K562 (cell line): Measurements from ENCODE around the gene SDS. TPM values are rescaled to one million over a fixed set of nuclear protein-coding genes. Genes with fewer than 3 reads are reported as not detected.

Experiments used
- ATAC-seq: fragments of 200-7000 bp; cut with Tn5 transposase; 3 replicates; pipeline ENCODE4 v1.9.1; 2020; ENCODE audit warnings: moderate library complexity
- BruUV-seq: library from RNA; stranded (reverse); fragments of 400-500 nt; replicated peaks from 2 replicates; lab custom pipeline; 2021; lab: Mats Ljungman, UMichigan
- CTCF ChIA-PET: fragments of 300-600 bp; formaldehyde crosslinking; extraction: SDS; loops from one replicate; lab custom pipeline; 2021; ENCODE audit warnings: low intra/inter-chr PET ratio; lab: Yijun Ruan, JAX
- POLR2A ChIA-PET: fragments of 300-600, 350-650 bp; sonication (Branson Sonifier 250); formaldehyde crosslinking; extraction: SDS; loops from one replicate; lab custom pipeline; 2021; ENCODE audit warnings: antibody characterized with exemption, inconsistent platforms; lab: Yijun Ruan, JAX
- DNase-seq, 4 experiments: peaks; one replicate each; pipeline versions ENCODE4 v3.0.0 to v3.0.0-alpha.2; 2011 to 2018; ENCODE audit warnings: low spot score in 3 of 4, mixed read lengths in 3 of 4; ENCODE audit errors: extremely low read depth in 1 of 4
- FAIRE-seq: peaks from 2 replicates; lab custom pipeline; 2011; peaks lifted over from hg19 to GRCh38; lab: Jason Lieb, UNC
- H2AFZ ChIP-seq: 2 replicates; pipeline ENCODE4 v1.6.0; 2011; ENCODE audit warnings: low read depth, low read length, control low read depth, inconsistent platforms
- H3K27ac ChIP-seq: fragments of 200-600 bp; 3 replicates; pipeline ENCODE4 v1.8.0; 2011; ENCODE audit warnings: low read depth, mild to moderate bottlenecking, control low read depth, inconsistent platforms, low read length, moderate library complexity, mixed read lengths; ENCODE audit errors: extremely low read depth
- H3K27me3 ChIP-seq, 2 experiments: fragments of 300-600 bp in 1 of 2; 2 replicates in 1 of 2; 3 replicates in 1 of 2; pipeline versions ENCODE4 v1.6.0 to v1.8.0; 2011; ENCODE audit warnings: inconsistent platforms in 2 of 2, low read length in 2 of 2, mild to moderate bottlenecking in 1 of 2, mixed read lengths in 1 of 2, moderate library complexity in 1 of 2; ENCODE audit not compliant: control insufficient read depth in 2 of 2, insufficient read depth in 2 of 2
- H3K36me3 ChIP-seq: fragments of 300-600 bp; 3 replicates; pipeline ENCODE4 v1.8.0; 2011; ENCODE audit warnings: mild to moderate bottlenecking, low read length, inconsistent platforms; ENCODE audit not compliant: control insufficient read depth, insufficient read depth
- H3K4me1 ChIP-seq, 2 experiments: fragments of 200-600 bp in 1 of 2; replicated peaks in 1 of 2; 2 replicates in 1 of 2; 3 replicates in 1 of 2; pipeline versions ENCODE4 v1.5.1 to v1.8.0; 2011; ENCODE audit warnings: inconsistent platforms in 2 of 2, low read length in 2 of 2, mild to moderate bottlenecking in 1 of 2, mixed read lengths in 1 of 2, moderate library complexity in 1 of 2; ENCODE audit not compliant: control insufficient read depth in 2 of 2, insufficient read depth in 2 of 2
- H3K4me2 ChIP-seq: 2 replicates; pipeline ENCODE4 v1.6.1; 2011; ENCODE audit warnings: low read length, control low read depth, inconsistent platforms, mixed read lengths; ENCODE audit not compliant: insufficient read depth
- H3K4me3 ChIP-seq: fragments of 200-600 bp; sonication (generic), shearing (Covaris generic); 2 replicates; pipeline ENCODE4 v1.5.1; 2016; ENCODE audit warnings: control low read depth, inconsistent platforms
- H3K79me2 ChIP-seq: fragments of 200-600 bp; 3 replicates; pipeline ENCODE4 v1.8.0; 2011; ENCODE audit warnings: low read length, inconsistent platforms; ENCODE audit not compliant: control insufficient read depth, insufficient read depth
- H3K9ac ChIP-seq, 2 experiments: 2 replicates each; pipeline versions ENCODE4 v1.6.0 to v1.6.1; 2011; ENCODE audit warnings: low read depth in 2 of 2, low read length in 2 of 2, control low read depth in 1 of 2, inconsistent platforms in 1 of 2, mild to moderate bottlenecking in 1 of 2, mixed read lengths in 1 of 2; ENCODE audit not compliant: insufficient read depth in 1 of 2
- H3K9me1 ChIP-seq: one replicate; pipeline ENCODE4 v1.6.0; 2011; ENCODE audit warnings: inconsistent platforms, mild to moderate bottlenecking, low read length, moderate library complexity; ENCODE audit not compliant: control insufficient read depth, insufficient read depth
- H3K9me3 ChIP-seq: replicated peaks from 2 replicates; pipeline ENCODE4 v1.5.1; 2011; ENCODE audit warnings: low read depth, low read length, inconsistent platforms; ENCODE audit not compliant: control insufficient read depth, insufficient read depth
- H4K20me1 ChIP-seq: replicated peaks from 2 replicates; pipeline ENCODE4 v1.6.1; 2011; ENCODE audit warnings: low read length, inconsistent platforms, mixed read lengths; ENCODE audit not compliant: control insufficient read depth, insufficient read depth
- HBP1 ChIP-seq: fragments of 450-650 bp; formaldehyde crosslinking; IDR thresholded peaks from 2 replicates; pipeline ENCODE4 v1.4.0; 2022; ENCODE audit warnings: missing genetic modification characterization
- MBD2 ChIP-seq: sonication (generic); IDR thresholded peaks from 2 replicates; pipeline ENCODE4 v1.6.1; 2016; ENCODE audit warnings: low read depth, borderline replicate concordance
- MITF ChIP-seq: IDR thresholded peaks from 2 replicates; pipeline ENCODE4 v1.6.1; 2014; ENCODE audit warnings: antibody characterized with exemption
- NELFE ChIP-seq: IDR thresholded peaks from 2 replicates; pipeline ENCODE4 v1.6.1; 2011; ENCODE audit warnings: mild to moderate bottlenecking; ENCODE audit not compliant: insufficient read depth, insufficient read length
- NR2C2 ChIP-seq, 2 experiments: fragments of 200-800 bp in 1 of 2; sonication (Bioruptor generic) in 1 of 2; sonication (generic) in 1 of 2; formaldehyde crosslinking in 1 of 2; IDR thresholded peaks; 2 replicates each; pipeline versions ENCODE4 v1.6.1 to v1.8.0; 2016 to 2022; ENCODE audit warnings: mild to moderate bottlenecking in 1 of 2, missing compliant biosample characterization in 1 of 2, missing genetic modification characterization in 1 of 2, missing genetic modification reagents in 1 of 2
- RCOR1 ChIP-seq, 2 experiments: IDR thresholded peaks; 2 replicates each; pipeline ENCODE4 v1.6.1; 2012; ENCODE audit warnings: low read depth in 2 of 2, low read length in 2 of 2, borderline replicate concordance in 1 of 2, improper control_type of control experiment in 1 of 2
- SRF ChIP-seq, 2 experiments: fragments of 250-450, 450-650 bp in 1 of 2; sonication (Bioruptor Pico) in 1 of 2; sonication (generic) in 1 of 2; formaldehyde crosslinking; IDR thresholded peaks; 2 replicates each; pipeline versions ENCODE4 v1.5.0 to v1.5.1; 2020 to 2022; ENCODE audit warnings: mild to moderate bottlenecking in 1 of 2, missing genetic modification reagents in 1 of 2
- USF1 ChIP-seq: sonication (generic); formaldehyde crosslinking; IDR thresholded peaks from 2 replicates; pipeline ENCODE4 v1.9.0; 2022; ENCODE audit warnings: mild to moderate bottlenecking, missing genetic modification reagents
- YBX1 ChIP-seq: fragments of 450-650 bp; IDR thresholded peaks from 2 replicates; pipeline ENCODE4 v1.7.1; 2016; ENCODE audit warnings: mild to moderate bottlenecking
- ZBTB8A ChIP-seq: fragments of 450-650 bp; IDR thresholded peaks from 2 replicates; pipeline ENCODE4 v1.6.1; 2018; ENCODE audit warnings: mild to moderate bottlenecking, moderate library complexity; ENCODE audit not compliant: partially characterized antibody
- ZNF12 ChIP-seq: sonication (generic); formaldehyde crosslinking; IDR thresholded peaks from 2 replicates; pipeline ENCODE4 v1.4.0; 2020; ENCODE audit warnings: mild to moderate bottlenecking, missing genetic modification reagents
- WGBS: fragments of 100-300 bp; shearing (Covaris generic); methylation state at CpG from one replicate; pipeline ENCODE4 v1.1.6; 2016; ENCODE audit warnings: low coverage, mixed read lengths; ENCODE audit not compliant: insufficient coverage; ENCODE audit errors: missing lambda C conversion rate; 5-methylcytosine and 5-hydroxymethylcytosine counted together
- in situ Hi-C: fragments of 300-500 bp; cut with MboI; formaldehyde crosslinking; loops from 4 replicates; pipeline ENCODE4 v1.15.0; 2018; ENCODE audit warnings: inconsistent platforms, mixed read lengths
- intact Hi-C: fragments of 100-400 bp; cut with micrococcal nuclease; formaldehyde crosslinking; loops from 2 replicates; pipeline ENCODE4 v1.14.2; 2022
- polyA plus RNA-seq, 8 experiments: library from polyadenylated mRNA; depleted of rRNA in 4 of 8; stranded (reverse) in 5 of 8; unstranded in 3 of 8; fragments of >200 nt; fragmentation: Nextera tagmentation in 2 of 8; fragmentation: Illumina TruSeq in 1 of 8; extraction: Ambion mirVana in 2 of 8; extraction: Trizol in 1 of 8; gene quantifications; 2 replicates each; pipeline versions ENCODE4 v1.2.1 to v1.2.3, GENCODE V29; 2011 to 2014; ENCODE audit warnings: inconsistent platforms in 1 of 8, missing spikeins in 1 of 8
- total RNA-seq, 7 experiments: library from RNA; depleted of rRNA in 6 of 7; stranded (reverse); fragments of >200 nt in 6 of 7; fragmentation: Illumina TruSeq in 2 of 7; extraction: Trizol in 2 of 7; gene quantifications; 2 replicates each; pipeline versions ENCODE4 v1.2.1 to v1.2.3, GENCODE V29; 2011 to 2021; ENCODE audit warnings: low replicate concordance in 1 of 7

The SDS gene
- total and polyA plus RNA-seq, 9 of the 15 experiments (the other 6 are each of a cell fraction or from before 2014, with no cell fraction given), result 0.07 to 1.1 (median 0.12) TPM; not detected in 1

- FAIRE-seq (no peak), ATAC-seq (no peak)
- whole genome bisulfite sequencing, result 38% methylated on average over 5 of the region's 5 CpGs
Observed at GRCh38 chr12:113393749-113394148, 9.9 kb downstream of the SDS start.

GRCh38 chr12:113392988-113393579, 10.6 kb downstream of the SDS start:
- H3K9ac ChIP-seq, result no peak overlapping the region
- peak; percentile 100 for ATAC-seq
- H2AFZ ChIP-seq, result 0 out of 2 replicates have a peak overlapping the region, but pooled peaks have one; percentile 2
- no peaks in the 10 kb centered on the region for H3K79me2 ChIP-seq
- no TSS peak for BruUV-seq
- no peaks in the 10 kb centered on the region for H3K9me1 ChIP-seq
- H3K4me3 ChIP-seq, result no peak overlapping the region
- no peak overlapping the region for H3K27ac ChIP-seq
- no peaks in the 10 kb centered on the region for H4K20me1 ChIP-seq
- in situ Hi-C loops, result no loop called here
- peaks cover 0 to 11% of the 10 kb centered on the region in 2 experiments; a peak in 2 of 5 replicates for H3K4me1 ChIP-seq
- H3K4me2 ChIP-seq, result peak overlapping the region; percentile 17; the same call in 1 of the 2 replicates
- peak; percentile 89 to 98 (median 96) for DNase-seq
- ChIA-PET POLR2A (interaction anchor here (0.7 to 1.1 kb wide), 5 partner anchors 10 to 59 kb away, joined by 3 to 11 read pairs (median 4); partner anchors contain the start of gene SLC8B1), CTCF (no interaction called here)
- intact Hi-C loops, result no loop called here
- peak; percentile 97 for FAIRE-seq
- H3K36me3 ChIP-seq, result peaks cover 18% of the 10 kb centered on the region; the same call in 1 of the 3 replicates
- no peaks in the 10 kb centered on the region for H3K9me3 ChIP-seq
- WGBS, result 19% methylated on average over 17 of the region's 17 CpGs
- H3K27me3 ChIP-seq, result no peaks in the 10 kb centered on the region
- TF ChIP-seq YBX1, result no peak
- no peak for TF ChIP-seq ZBTB8A
- no peak for TF ChIP-seq SRF (CRISPR knock-in tag; IDR thresholded peaks at IDR 0.05)
- no peak for TF ChIP-seq MITF
- peak; percentile 49; the same call in 1 of the 2 replicates for TF ChIP-seq MBD2
- no peak for TF ChIP-seq NELFE
- no peak for TF ChIP-seq HBP1 (CRISPR knock-in tag)
- peak; percentile 75 for TF ChIP-seq USF1 (CRISPR knock-in tag)

More at GRCh38 chr12:113393749-113394148, 9.9 kb downstream of the SDS start:
- Histone ChIP-seq H3K4me1 (peaks cover 0 to 15% of the 10 kb centered on the region in 2 experiments; a peak in 2 of 5 replicates), H4K20me1 (no peaks in the 10 kb centered on the region), H2AFZ (0 out of 2 replicates have a peak overlapping the region, but pooled peaks have one; percentile 2), H3K36me3 (peaks cover 12% of the 10 kb centered on the region; the same call in 1 of the 3 replicates), H3K4me3 (no peak overlapping the region), H3K79me2 (no peaks in the 10 kb centered on the region), H3K9ac (peak overlapping the region in 1 of 2 experiments; percentile 33; a peak in 1 of 4 replicates), H3K9me3 (no peaks in the 10 kb centered on the region), H3K27me3 (0 out of 5 replicates have a peak, but pooled peaks cover 0 to 4% of the 10 kb centered on the region in 2 experiments), H3K4me2 (no peak overlapping the region), H3K27ac (no peak overlapping the region), H3K9me1 (no peaks in the 10 kb centered on the region)
- BruUV-seq, result no TSS peak
- CTCF ChIA-PET, result no interaction called here
- POLR2A ChIA-PET, result no interaction called here
- intact Hi-C loops (no loop called here), in situ Hi-C loops (no loop called here)
- DNase-seq, result no peak
- TF ChIP-seq RCOR1 (IDR thresholded peaks at IDR 0.05; ENCODE audit: borderline replicate concordance in 1 of 2, low read depth in 2 of 2, low read length in 2 of 2) (no peak), NR2C2 (CRISPR knock-in tag; IDR thresholded peaks at IDR 0.05) (no peak), NR2C2 (tag; IDR thresholded peaks at IDR 0.05) (no peak), ZNF12 (CRISPR knock-in tag) (no peak)
